KOPT-K1 (cell line): Measurements from ENCODE around the gene PDCD1.
"Not testable (repeated sequence)": the region's sequence is repeated elsewhere in the genome, so short reads cannot be mapped to it uniquely, and the experiment has no call there.

Experiments
- H3K27ac ChIP-seq: fragments of 200-600 bp; sonication (generic); 2 replicates; pipeline ENCODE4 v1.5.1; 2016; ENCODE audit warnings: antibody characterized with exemption, mild to moderate bottlenecking, low read depth, low read length; ENCODE audit not compliant: poor library complexity, severe bottlenecking
- H3K36me3 ChIP-seq: fragments of 200-600 bp; sonication (generic); 2 replicates; pipeline ENCODE4 v1.5.1; 2017; ENCODE audit warnings: antibody characterized with exemption, mild to moderate bottlenecking, low read length, moderate library complexity; ENCODE audit not compliant: insufficient read depth
- H3K9me3 ChIP-seq: fragments of 200-600 bp; sonication (generic); 2 replicates; pipeline ENCODE4 v1.5.1; 2017; ENCODE audit warnings: antibody characterized with exemption, low read length, mild to moderate bottlenecking; ENCODE audit not compliant: insufficient read depth, poor library complexity, severe bottlenecking

Gene PDCD1

GRCh38 chr2:241858206-241859016, at the start of gene PDCD1:
Gene PDCD1 (minus strand): TSS chr2:241858894. CDS start chr2:241858838, 56 bp downstream.
- H3K9me3 ChIP-seq, result no peaks in the 10 kb centered on the region
- no peaks in the 10 kb centered on the region for H3K36me3 ChIP-seq
- peak within 1 kb of the TSS; percentile 95 for H3K27ac ChIP-seq

- H3K9me3 ChIP-seq, H3K27ac ChIP-seq: not testable (repeated sequence)
- peaks cover 31% of the 10 kb centered on the region for H3K36me3 ChIP-seq
Measured at GRCh38 chr2:241907831-241908230, 49.1 kb upstream of the PDCD1 start.

GRCh38 chr2:241906826-241907570, 48.3 kb upstream of the PDCD1 start:
- no peak overlapping the region for H3K27ac ChIP-seq
- H3K9me3 ChIP-seq, result no peaks in the 10 kb centered on the region
- peaks cover 30% of the 10 kb centered on the region for H3K36me3 ChIP-seq

GRCh38 chr2:241906378-241906770, 47.7 kb upstream of the PDCD1 start:
- not testable (repeated sequence) for H3K27ac ChIP-seq, H3K9me3 ChIP-seq
- peaks cover 27% of the 10 kb centered on the region for H3K36me3 ChIP-seq

- Histone ChIP-seq H3K36me3 (peaks cover 22% of the 10 kb centered on the region), H3K27ac (no peak overlapping the region), H3K9me3 (no peaks in the 10 kb centered on the region)
Measured at GRCh38 chr2:241905716-241906377, 47.2 kb upstream of the PDCD1 start.

- peaks cover 22% of the 10 kb centered on the region for H3K36me3 ChIP-seq
- no peaks in the 10 kb centered on the region for H3K9me3 ChIP-seq
- H3K27ac ChIP-seq, result no peak overlapping the region
Measured at GRCh38 chr2:241904791-241905710, 46.4 kb upstream of the PDCD1 start.

- Histone ChIP-seq H3K36me3 (peaks cover 20% of the 10 kb centered on the region), H3K27ac (no peak overlapping the region), H3K9me3 (no peaks in the 10 kb centered on the region)
Measured at GRCh38 chr2:241904011-241904718, 45.5 kb upstream of the PDCD1 start.

- H3K27ac ChIP-seq, result no peak overlapping the region
- no peaks in the 10 kb centered on the region for H3K9me3 ChIP-seq
- peaks cover 18% of the 10 kb centered on the region for H3K36me3 ChIP-seq
Measured at GRCh38 chr2:241903121-241904010, 44.7 kb upstream of the PDCD1 start.

- Histone ChIP-seq H3K9me3 (no peaks in the 10 kb centered on the region), H3K36me3 (peaks cover 18% of the 10 kb centered on the region), H3K27ac (no peak overlapping the region)
Measured at GRCh38 chr2:241902357-241902991, 43.8 kb upstream of the PDCD1 start.

- Histone ChIP-seq H3K36me3 (peaks cover 18% of the 10 kb centered on the region), H3K27ac (no peak overlapping the region), H3K9me3 (no peaks in the 10 kb centered on the region)
Measured at GRCh38 chr2:241901500-241902351, 43.0 kb upstream of the PDCD1 start.

- no peak overlapping the region for H3K27ac ChIP-seq
- peaks cover 18% of the 10 kb centered on the region for H3K36me3 ChIP-seq
- H3K9me3 ChIP-seq, result no peaks in the 10 kb centered on the region
Measured at GRCh38 chr2:241901018-241901380, 42.3 kb upstream of the PDCD1 start.

- H3K9me3 ChIP-seq, result no peaks in the 10 kb centered on the region
- no peak overlapping the region for H3K27ac ChIP-seq
- H3K36me3 ChIP-seq, result peaks cover 12% of the 10 kb centered on the region
Measured at GRCh38 chr2:241900251-241901017, 41.7 kb upstream of the PDCD1 start.
